Measurements from ENCODE around the gene MS4A2. TPM values are rescaled to one million over a fixed set of nuclear protein-coding genes. Genes with fewer than 3 reads are reported as not detected.

MS4A2 gene
- total and polyA plus RNA-seq, 8 donors, result 0.04 to 6.1 (median 0.08) TPM; not detected in 1

- intact Hi-C loops (cut with DNase I), result no loop called here
- DNase-seq (no peak), ATAC-seq (no peak)
- Histone ChIP-seq H3K27ac (no peak overlapping the region), H3K27me3 (no peaks in the 10 kb centered on the region), H3K4me3 (no peak overlapping the region), H3K4me1 (peaks cover 0 to 20% of the 10 kb centered on the region in 2 donors), H3K9me3 (no peaks in the 10 kb centered on the region), H3K36me3 (no peaks in the 10 kb centered on the region)
- no peak for TF ChIP-seq CTCF (IDR thresholded peaks at IDR 0.05)
These were observed 29.9 kb downstream of the MS4A2 start for GRCh38 chr11:60118338-60118737.

DNA sequence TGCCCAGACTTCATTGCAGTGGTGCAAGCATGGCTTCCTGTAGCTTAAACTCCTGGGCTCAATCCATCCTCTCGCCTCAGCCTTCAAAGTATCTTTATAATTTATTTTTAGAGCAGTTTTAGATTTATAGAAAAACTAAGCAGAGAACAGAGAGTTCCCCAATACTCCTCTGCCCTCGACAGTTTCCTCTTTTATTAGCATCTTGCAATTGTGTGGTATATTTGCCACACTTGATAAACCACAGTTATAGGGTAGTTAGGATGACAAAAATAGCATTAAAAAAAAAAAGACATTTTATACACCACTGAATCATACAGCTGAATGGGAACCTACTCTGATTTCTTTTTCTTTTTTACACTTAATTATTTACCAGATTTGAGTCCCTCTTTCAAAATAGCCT, 31.2 kb downstream of the MS4A2 start:
- ATAC-seq, result no peak
- Histone ChIP-seq H3K27ac (no peak overlapping the region), H3K9me3 (no peaks in the 10 kb centered on the region), H3K4me1 (peaks cover 0 to 20% of the 10 kb centered on the region in 2 donors), H3K27me3 (no peaks in the 10 kb centered on the region), H3K4me3 (no peak overlapping the region), H3K36me3 (no peaks in the 10 kb centered on the region)
- no peak for DNase-seq
- intact Hi-C loops (cut with DNase I), result no loop called here
- no peak for TF ChIP-seq CTCF (IDR thresholded peaks at IDR 0.05)

- no peaks in the 10 kb centered on the region for H3K27me3 ChIP-seq
- no peak for TF ChIP-seq CTCF (IDR thresholded peaks at IDR 0.05)
- no peaks in the 10 kb centered on the region for H3K36me3 ChIP-seq
- peaks cover 0 to 20% of the 10 kb centered on the region in 2 donors for H3K4me1 ChIP-seq
- H3K9me3 ChIP-seq, result no peaks in the 10 kb centered on the region
- H3K4me3 ChIP-seq, result no peak overlapping the region
- DNase-seq (no peak), ATAC-seq (no peak)
- no peak overlapping the region for H3K27ac ChIP-seq
- intact Hi-C loops (cut with DNase I), result no loop called here
These were observed 32.8 kb downstream of the MS4A2 start for GRCh38 chr11:60121264-60121663.

DNA sequence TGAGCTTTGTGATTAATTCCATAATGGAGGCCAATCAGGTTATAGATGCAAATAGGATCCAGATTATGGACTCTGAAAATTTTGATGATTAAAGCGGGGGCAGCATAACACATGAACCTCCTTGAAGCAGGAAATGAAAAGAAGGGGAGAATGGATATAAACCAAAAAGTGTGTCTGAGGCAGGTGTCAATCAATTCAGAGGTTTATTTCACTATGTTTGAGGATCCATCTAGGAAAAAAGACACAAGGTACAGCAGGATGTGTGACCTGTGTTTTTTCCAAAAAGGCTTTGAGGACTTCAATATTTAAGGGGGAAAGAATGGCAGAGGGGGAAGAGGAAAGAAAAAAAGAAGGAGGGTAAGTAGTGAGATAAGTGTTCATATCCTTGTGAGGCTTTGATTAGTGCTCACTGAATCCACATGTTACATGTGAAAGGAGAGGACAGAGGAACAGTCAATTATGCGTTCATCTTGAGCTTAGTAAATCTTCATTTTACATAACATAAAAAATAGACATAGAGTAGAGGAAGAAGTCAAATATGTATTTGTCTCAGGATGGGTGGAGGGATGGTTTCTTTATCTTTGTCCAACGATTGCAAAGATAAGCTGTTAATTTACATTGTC, 34.1 kb downstream of the MS4A2 start:
- ATAC-seq (no peak), DNase-seq (no peak)
- intact Hi-C loops (cut with DNase I), result no loop called here
- Histone ChIP-seq H3K36me3 (no peaks in the 10 kb centered on the region), H3K27me3 (no peaks in the 10 kb centered on the region), H3K4me1 (peaks cover 0 to 20% of the 10 kb centered on the region in 2 donors), H3K27ac (no peak overlapping the region), H3K4me3 (no peak overlapping the region), H3K9me3 (no peaks in the 10 kb centered on the region)
- no peak for TF ChIP-seq CTCF (IDR thresholded peaks at IDR 0.05)

GRCh38 chr11:60124802-60125432, 36.5 kb downstream of the MS4A2 start:
- intact Hi-C loops (cut with DNase I), result no loop called here
- Histone ChIP-seq H3K27ac (no peak overlapping the region), H3K36me3 (no peaks in the 10 kb centered on the region), H3K4me3 (no peak overlapping the region), H3K9me3 (no peaks in the 10 kb centered on the region), H3K4me1 (peaks cover 0 to 4% of the 10 kb centered on the region in 2 donors), H3K27me3 (no peaks in the 10 kb centered on the region)
- no peak for TF ChIP-seq CTCF (IDR thresholded peaks at IDR 0.05)
- DNase-seq (no peak), ATAC-seq (no peak)
